ENCODE measurements around the gene BEND3.
"Not testable (repeated sequence)": the region's sequence is repeated elsewhere in the genome, so short reads cannot be mapped to it uniquely, and the experiment has no call there.

BEND3 gene

DNA sequence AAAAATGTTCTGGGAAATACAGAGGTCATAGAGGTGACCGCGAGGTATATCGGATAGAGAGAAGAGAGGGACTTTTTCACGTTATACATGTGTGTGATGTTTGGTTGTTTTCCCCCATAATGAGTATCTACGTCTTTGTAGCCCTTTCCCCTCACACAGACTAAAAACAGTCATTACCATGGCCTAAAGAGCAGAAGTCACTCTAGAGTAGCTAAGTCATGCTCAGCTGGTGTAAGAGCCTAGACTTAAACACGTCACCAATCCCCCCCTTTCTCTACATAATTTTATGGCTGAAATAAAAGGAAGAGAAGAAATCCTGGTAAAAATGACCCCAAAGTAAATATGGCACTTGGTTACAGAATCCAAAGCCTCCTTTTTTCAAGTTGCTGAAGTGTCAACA is 6.0 kb upstream of the BEND3 start:
- H3K4me3 ChIP-seq (replicated peaks in 1 of 2; ENCODE audit: low read depth in 2 of 2, low read length in 2 of 2), result no peak overlapping the region
- TF ChIP-seq, protein P1, sequence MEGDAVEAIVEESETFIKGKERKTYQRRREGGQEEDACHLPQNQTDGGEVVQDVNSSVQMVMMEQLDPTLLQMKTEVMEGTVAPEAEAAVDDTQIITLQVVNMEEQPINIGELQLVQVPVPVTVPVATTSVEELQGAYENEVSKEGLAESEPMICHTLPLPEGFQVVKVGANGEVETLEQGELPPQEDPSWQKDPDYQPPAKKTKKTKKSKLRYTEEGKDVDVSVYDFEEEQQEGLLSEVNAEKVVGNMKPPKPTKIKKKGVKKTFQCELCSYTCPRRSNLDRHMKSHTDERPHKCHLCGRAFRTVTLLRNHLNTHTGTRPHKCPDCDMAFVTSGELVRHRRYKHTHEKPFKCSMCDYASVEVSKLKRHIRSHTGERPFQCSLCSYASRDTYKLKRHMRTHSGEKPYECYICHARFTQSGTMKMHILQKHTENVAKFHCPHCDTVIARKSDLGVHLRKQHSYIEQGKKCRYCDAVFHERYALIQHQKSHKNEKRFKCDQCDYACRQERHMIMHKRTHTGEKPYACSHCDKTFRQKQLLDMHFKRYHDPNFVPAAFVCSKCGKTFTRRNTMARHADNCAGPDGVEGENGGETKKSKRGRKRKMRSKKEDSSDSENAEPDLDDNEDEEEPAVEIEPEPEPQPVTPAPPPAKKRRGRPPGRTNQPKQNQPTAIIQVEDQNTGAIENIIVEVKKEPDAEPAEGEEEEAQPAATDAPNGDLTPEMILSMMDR (IDR thresholded peaks at IDR 0.05; ENCODE audit: low read depth, low read length), result no peak
- DNase-seq (ENCODE audit: low read depth in 2 of 2), result no peak

DNA sequence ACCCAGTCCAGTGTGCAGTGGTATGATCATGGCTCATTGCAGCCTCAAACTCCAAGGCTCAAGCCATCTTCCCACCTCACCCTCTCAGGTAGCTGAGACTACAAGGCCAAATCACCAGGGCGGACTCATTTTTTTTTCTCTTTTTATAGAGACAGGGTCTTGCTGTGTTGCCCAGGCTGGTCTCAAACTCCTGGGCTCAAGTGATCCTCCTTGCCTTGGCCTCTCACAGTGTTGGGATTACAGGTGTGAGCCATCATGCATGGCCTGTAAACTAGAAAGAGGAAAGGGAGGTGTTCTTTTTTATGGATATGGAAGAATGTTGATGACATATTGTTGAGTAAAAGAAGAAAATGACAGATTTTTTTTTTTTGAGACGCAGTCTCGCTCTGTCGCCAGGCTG is 5.1 kb upstream of the BEND3 start:
- TF ChIP-seq, protein P1 (IDR thresholded peaks at IDR 0.05; ENCODE audit: low read depth, low read length), result no peak
- DNase-seq (ENCODE audit: low read depth in 2 of 2), result no peak
- H3K4me3 ChIP-seq (replicated peaks in 1 of 2; ENCODE audit: low read depth in 2 of 2, low read length in 2 of 2), result no peak overlapping the region

DNA sequence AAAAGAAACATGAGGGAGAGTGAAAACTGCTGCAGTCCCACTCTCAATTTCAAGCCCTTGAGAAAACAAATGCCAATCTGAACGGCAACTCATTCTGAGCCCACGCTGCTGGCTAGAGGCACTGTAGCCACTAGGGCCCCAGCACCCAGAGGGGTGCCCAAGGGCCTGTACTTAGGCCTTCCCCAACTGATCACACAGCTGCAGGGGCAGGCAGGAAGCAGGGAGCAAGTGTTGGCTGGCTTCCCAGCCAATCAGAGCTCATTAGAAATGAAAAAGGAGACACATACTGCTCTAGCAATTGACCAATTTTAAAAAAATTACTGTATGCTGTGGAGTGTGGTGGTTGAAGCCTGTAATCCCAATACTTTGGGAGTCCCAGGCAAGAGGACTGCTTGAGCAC is 3.7 kb upstream of the BEND3 start:
- DNase-seq (ENCODE audit: low read depth in 2 of 2), result no peak
- TF ChIP-seq, protein P1 (IDR thresholded peaks at IDR 0.05; ENCODE audit: low read depth, low read length), result no peak
- no peak overlapping the region for H3K4me3 ChIP-seq (replicated peaks in 1 of 2; ENCODE audit: low read depth in 2 of 2, low read length in 2 of 2)

DNA sequence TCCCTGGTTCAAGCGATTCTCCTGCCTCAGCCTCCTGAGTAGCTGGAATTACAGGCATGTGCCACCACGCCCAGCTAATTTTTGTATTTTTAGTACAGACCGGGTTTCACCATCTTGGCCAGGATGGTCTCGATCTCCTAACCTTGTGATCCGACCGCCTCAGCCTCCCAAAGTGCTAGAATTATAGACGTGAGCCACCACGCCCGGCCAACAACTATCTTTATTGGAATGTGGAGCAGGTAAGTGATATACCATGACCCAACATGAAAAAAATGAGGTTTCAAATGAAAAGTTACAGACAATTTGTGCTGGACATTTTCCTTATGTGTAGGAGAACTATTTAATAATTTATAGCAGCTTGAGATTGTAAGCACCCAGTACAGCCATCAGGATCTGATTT is 3.2 kb upstream of the BEND3 start:
- DNase-seq (ENCODE audit: low read depth in 2 of 2); H3K4me3 ChIP-seq (replicated peaks in 1 of 2; ENCODE audit: low read depth in 2 of 2, low read length in 2 of 2): not testable (repeated sequence)

DNA sequence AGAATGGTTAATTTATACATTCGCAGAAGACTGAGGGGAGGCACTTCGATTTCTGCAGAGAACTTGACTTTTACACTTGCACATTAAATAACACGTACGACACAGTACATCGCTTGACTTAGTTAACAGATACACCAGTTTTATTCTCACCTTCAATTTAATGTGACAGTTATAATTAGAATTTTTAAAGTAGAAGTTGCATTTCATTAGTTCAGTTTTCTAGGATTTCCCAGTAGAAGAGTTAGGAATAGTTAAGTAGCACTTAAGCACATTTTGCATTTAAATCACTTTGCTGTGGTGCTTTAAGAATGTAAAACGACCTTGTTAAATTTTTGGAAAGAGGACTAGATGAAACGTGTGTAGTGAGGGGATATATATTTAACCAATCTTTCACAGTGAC is 1.6 kb upstream of the BEND3 start:
- no peak for DNase-seq (ENCODE audit: low read depth in 2 of 2)
- TF ChIP-seq, protein P1 (IDR thresholded peaks at IDR 0.05; ENCODE audit: low read depth, low read length), result no peak
- no peak overlapping the region for H3K4me3 ChIP-seq (replicated peaks in 1 of 2; ENCODE audit: low read depth in 2 of 2, low read length in 2 of 2)

DNA sequence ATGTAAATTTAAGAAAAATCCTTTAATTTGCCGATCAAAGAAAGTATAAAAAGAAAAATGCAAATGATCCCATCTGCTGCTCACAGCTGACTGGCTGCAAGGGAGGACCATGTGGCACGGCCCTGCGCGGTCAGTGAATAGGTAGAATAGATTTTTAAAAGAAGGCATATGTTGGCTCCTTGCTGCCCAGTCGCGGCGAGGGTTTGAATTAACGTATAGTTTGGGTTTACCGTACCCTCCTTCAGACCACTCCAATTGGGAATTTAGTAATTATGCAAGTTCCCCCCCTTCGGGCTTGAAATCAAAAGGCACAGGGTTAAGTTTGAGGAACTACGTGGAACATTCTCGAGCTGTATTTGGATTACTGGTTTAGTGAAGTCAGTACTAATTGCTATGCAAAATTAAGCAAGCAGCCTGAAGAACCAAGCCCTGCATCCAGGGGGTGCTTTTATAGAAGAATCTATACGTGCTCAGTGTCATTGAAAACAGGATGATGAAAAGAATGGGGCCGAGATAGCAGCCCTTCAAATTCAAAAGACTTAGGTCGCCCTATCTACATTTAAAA is 1.1 kb upstream of the BEND3 start:
- DNase-seq (ENCODE audit: low read depth in 2 of 2), result peak in 1 of 2 donors; percentile 25
- TF ChIP-seq, protein P1 (IDR thresholded peaks at IDR 0.05; ENCODE audit: low read depth, low read length), result peak; percentile 12

DNA sequence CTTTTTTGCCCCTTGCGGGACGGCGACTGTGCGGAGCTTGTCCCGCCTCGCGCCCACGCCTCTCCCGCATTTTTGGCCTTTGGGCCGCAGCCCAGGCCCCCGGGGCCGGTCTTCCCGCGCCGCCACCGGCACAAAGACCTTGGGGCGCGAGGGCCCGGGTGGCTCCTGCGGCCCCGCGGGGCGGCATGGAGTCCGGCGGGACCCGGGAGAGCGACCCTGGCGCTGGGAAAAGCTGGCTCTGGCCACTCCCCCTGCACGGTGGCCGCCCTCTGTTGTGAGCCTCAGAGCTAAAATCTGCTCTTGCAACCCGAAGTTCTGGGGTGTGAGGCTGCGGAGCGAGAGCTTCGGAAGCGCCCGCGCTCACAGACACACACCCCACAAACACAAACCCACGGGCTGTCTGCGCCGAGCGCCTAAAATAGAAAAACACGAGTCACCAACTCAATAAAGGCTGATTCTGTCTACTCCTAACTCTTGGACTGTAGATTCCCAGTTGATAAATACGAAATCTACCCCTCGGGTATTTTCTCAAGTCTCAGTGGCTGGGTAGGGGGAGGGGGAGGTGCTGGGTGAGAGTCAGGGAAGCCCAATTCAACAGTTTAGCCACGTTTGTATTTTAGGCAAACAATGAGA is 496 bp upstream of the BEND3 start:
- TF ChIP-seq, protein P1 (IDR thresholded peaks at IDR 0.05; ENCODE audit: low read depth, low read length), result no peak
- DNase-seq (ENCODE audit: low read depth in 2 of 2), result peak; percentile 30 to 33
- peak overlapping the region; percentile 60 to 61 for H3K4me3 ChIP-seq (replicated peaks in 1 of 2; ENCODE audit: low read depth in 2 of 2, low read length in 2 of 2)

More for the DNA sequence above, 1.1 kb upstream of the BEND3 start:
- peak overlapping the region; percentile 60 to 61 for H3K4me3 ChIP-seq (replicated peaks in 1 of 2; ENCODE audit: low read depth in 2 of 2, low read length in 2 of 2)
